SK-N-SH treated with all-trans-retinoic acid at 6 μM for 48 hours (cell line): Measurements from ENCODE around the gene ELAC2.

ENCODE experiments used
- ATAC-seq: fragments of 200-7000 bp; cut with Tn5 transposase; 3 replicates; pipeline ENCODE4 v1.9.1; 2020; ENCODE audit warnings: mild to moderate bottlenecking, moderate library complexity
- ARNTL ChIP-seq: fragments of 450-650 bp; formaldehyde crosslinking; IDR thresholded peaks from 2 replicates; pipeline ENCODE4 v1.5.0; 2020; ENCODE audit warnings: low read depth, mild to moderate bottlenecking, moderate library complexity, borderline replicate concordance
- BACH2 ChIP-seq: fragments of 250-450 bp; sonication (Bioruptor Pico); IDR thresholded peaks from 2 replicates; pipeline ENCODE4 v1.9.0; 2021; ENCODE audit warnings: mild to moderate bottlenecking, borderline replicate concordance
- CREB5 ChIP-seq: fragments of 250-450 bp; sonication (Bioruptor Pico); IDR thresholded peaks from 2 replicates; pipeline ENCODE4 v1.5.1; 2020; ENCODE audit warnings: low read depth, mild to moderate bottlenecking, moderate library complexity
- CSDC2 ChIP-seq: fragments of 250-450 bp; sonication (Bioruptor Pico); IDR thresholded peaks from 2 replicates; pipeline ENCODE4 v1.5.0; 2020; ENCODE audit warnings: mild to moderate bottlenecking, moderate library complexity
- CSRNP3 ChIP-seq: fragments of 250-450 bp; sonication (Bioruptor Pico); IDR thresholded peaks from 2 replicates; pipeline ENCODE4 v1.5.1; 2021; ENCODE audit warnings: mild to moderate bottlenecking, moderate library complexity
- ESRRG ChIP-seq: fragments of 250-450 bp; sonication (Bioruptor Pico); IDR thresholded peaks from 2 replicates; pipeline ENCODE4 v1.6.1; 2021; ENCODE audit warnings: mild to moderate bottlenecking
- GLIS3 ChIP-seq: fragments of 250-450 bp; sonication (Bioruptor Pico); IDR thresholded peaks from 2 replicates; pipeline ENCODE4 v1.5.0; 2020; ENCODE audit warnings: mild to moderate bottlenecking, moderate library complexity
- ISL1 ChIP-seq: fragments of 250-450 bp; sonication (Bioruptor Pico); IDR thresholded peaks from 2 replicates; pipeline ENCODE4 v2.1.2; 2022; ENCODE audit warnings: mild to moderate bottlenecking, moderate library complexity
- OSR1 ChIP-seq: fragments of 250-450 bp; sonication (Bioruptor Pico); IDR thresholded peaks from 2 replicates; pipeline ENCODE4 v1.8.0; 2022; ENCODE audit warnings: moderate library complexity, mild to moderate bottlenecking, inconsistent platforms
- POU6F1 ChIP-seq: fragments of 250-450 bp; sonication (Bioruptor Pico); IDR thresholded peaks from 2 replicates; pipeline ENCODE4 v1.8.0; 2021; ENCODE audit warnings: low read depth, mild to moderate bottlenecking, moderate library complexity, borderline replicate concordance
- PPARA ChIP-seq: fragments of 250-450 bp; sonication (Bioruptor Pico); IDR thresholded peaks from 2 replicates; pipeline ENCODE4 v1.5.0; 2020; ENCODE audit warnings: mild to moderate bottlenecking, borderline replicate concordance
- RARB ChIP-seq: fragments of 250-450 bp; sonication (Bioruptor Pico); IDR thresholded peaks from 2 replicates; pipeline ENCODE4 v1.8.0; 2021; ENCODE audit warnings: mild to moderate bottlenecking, moderate library complexity
- SNAI2 ChIP-seq: fragments of 250-450 bp; sonication (Bioruptor Pico); IDR thresholded peaks from 2 replicates; pipeline ENCODE4 v1.5.0; 2020; ENCODE audit warnings: mild to moderate bottlenecking, moderate library complexity
- TCF4 ChIP-seq: fragments of 250-450 bp; sonication (Bioruptor Pico); IDR thresholded peaks from 2 replicates; pipeline ENCODE4 v1.8.0; 2021; ENCODE audit warnings: mild to moderate bottlenecking, moderate library complexity, borderline replicate concordance
- TOX ChIP-seq: fragments of 250-450 bp; sonication (Bioruptor Pico); IDR thresholded peaks from 2 replicates; pipeline ENCODE4 v1.8.0; 2021; ENCODE audit warnings: mild to moderate bottlenecking, moderate library complexity, borderline replicate concordance
- TSHZ2 ChIP-seq: fragments of 250-450 bp; sonication (Bioruptor Pico); IDR thresholded peaks from 2 replicates; pipeline ENCODE4 v1.5.0; 2020; ENCODE audit warnings: mild to moderate bottlenecking, moderate library complexity
- ZC3H10 ChIP-seq: fragments of 250-450 bp; sonication (Bioruptor Pico); IDR thresholded peaks from 2 replicates; pipeline ENCODE4 v1.5.1; 2021; ENCODE audit warnings: mild to moderate bottlenecking, moderate library complexity
- ZFP3 ChIP-seq: fragments of 250-450 bp; sonication (Bioruptor Pico); IDR thresholded peaks from 2 replicates; pipeline ENCODE4 v1.5.0; 2020; ENCODE audit warnings: mild to moderate bottlenecking, moderate library complexity
- ZFP30 ChIP-seq: fragments of 450-650 bp; formaldehyde crosslinking; IDR thresholded peaks from 2 replicates; pipeline ENCODE4 v1.5.0; 2022; ENCODE audit warnings: mild to moderate bottlenecking, moderate library complexity
- ZNF565 ChIP-seq: fragments of 450-650 bp; formaldehyde crosslinking; conservative IDR thresholded peaks from 2 replicates; pipeline ENCODE4 v1.5.0; 2020; ENCODE audit warnings: low read depth, mild to moderate bottlenecking, moderate library complexity
- ZNF70 ChIP-seq: fragments of 450-650 bp; formaldehyde crosslinking; IDR thresholded peaks from 2 replicates; pipeline ENCODE4 v1.5.0; 2020; ENCODE audit warnings: mild to moderate bottlenecking, moderate library complexity
- ZNF8 ChIP-seq: fragments of 450-650 bp; formaldehyde crosslinking; IDR thresholded peaks from 2 replicates; pipeline ENCODE4 v1.5.0; 2020; ENCODE audit warnings: mild to moderate bottlenecking, moderate library complexity

Gene ELAC2

GRCh38 chr17:12963505-12963904 lies 54.3 kb downstream of the ELAC2 start:
- TF ChIP-seq TCF4 (CRISPR knock-in tag), result no peak
- no peak for TF ChIP-seq ZNF70 (CRISPR knock-in tag)
- no peak for TF ChIP-seq POU6F1 (CRISPR knock-in tag)
- no peak for TF ChIP-seq CREB5 (CRISPR knock-in tag)
- no peak for TF ChIP-seq ZNF8 (CRISPR knock-in tag)
- no peak for TF ChIP-seq ZC3H10 (CRISPR knock-in tag)
- no peak for TF ChIP-seq ISL1
- no peak for TF ChIP-seq BACH2
- no peak for TF ChIP-seq ZFP3 (CRISPR knock-in tag)
- TF ChIP-seq RARB, result no peak
- no peak for TF ChIP-seq TSHZ2 (CRISPR knock-in tag)
- TF ChIP-seq, all 23 proteins: peak for 0
- ATAC-seq, result no peak

GRCh38 chr17:12961655-12962054 lies 56.2 kb downstream of the ELAC2 start:
- no peak for ATAC-seq

GRCh38 chr17:12959441-12959840 lies 58.4 kb downstream of the ELAC2 start:
- no peak for ATAC-seq
- TF ChIP-seq PPARA (no peak), RARB (no peak), OSR1 (CRISPR knock-in tag) (no peak), TOX (CRISPR knock-in tag) (no peak), ZC3H10 (CRISPR knock-in tag) (no peak), GLIS3 (CRISPR knock-in tag) (no peak), ZFP30 (no peak), CSDC2 (CRISPR knock-in tag) (no peak), ZFP3 (CRISPR knock-in tag) (no peak), CSRNP3 (CRISPR knock-in tag) (no peak), BACH2 (no peak), ZNF565 (CRISPR knock-in tag) (no peak), ESRRG (CRISPR knock-in tag) (no peak), SNAI2 (CRISPR knock-in tag) (no peak), ISL1 (no peak), ARNTL (no peak), CREB5 (CRISPR knock-in tag) (no peak), POU6F1 (CRISPR knock-in tag) (no peak), TCF4 (CRISPR knock-in tag) (no peak)

More at GRCh38 chr17:12961655-12962054, 56.2 kb downstream of the ELAC2 start:
- TF ChIP-seq ARNTL, result no peak
